K562 (cell line): ENCODE measurements around the gene DEDD. TPM values are rescaled to one million over a fixed set of nuclear protein-coding genes. Genes with fewer than 3 reads are reported as not detected.

Experiments used
- polyA plus RNA-seq, 8 experiments: library from polyadenylated mRNA; depleted of rRNA in 4 of 8; stranded (reverse) in 5 of 8; unstranded in 3 of 8; fragments of >200 nt; fragmentation: Nextera tagmentation in 2 of 8; fragmentation: Illumina TruSeq in 1 of 8; extraction: Ambion mirVana in 2 of 8; extraction: Trizol in 1 of 8; gene quantifications; 2 replicates each; pipeline versions ENCODE4 v1.2.1 to v1.2.3, GENCODE V29; 2011 to 2014; ENCODE audit warnings: inconsistent platforms in 1 of 8, missing spikeins in 1 of 8
- small RNA-seq: library from RNA; depleted of rRNA; stranded (forward); fragments of <200 nt; gene quantifications from one replicate; pipeline ENCODE3, GENCODE V24; 2014
- total RNA-seq, 7 experiments: library from RNA; depleted of rRNA in 6 of 7; stranded (reverse); fragments of >200 nt in 6 of 7; fragmentation: Illumina TruSeq in 2 of 7; extraction: Trizol in 2 of 7; gene quantifications; 2 replicates each; pipeline versions ENCODE4 v1.2.1 to v1.2.3, GENCODE V29; 2011 to 2021; ENCODE audit warnings: low replicate concordance in 1 of 7

Gene DEDD
- total and polyA plus RNA-seq, 9 of the 15 experiments (the other 6 are each of a cell fraction or from before 2014, with no cell fraction given): 11.6 to 41.0 (median 16.8) TPM

Small RNAs within 50 kb of the gene (small RNA-seq; reads per million reads assigned to genes)
- not detected for gene RF01225

Other genes with a start within 250 kb of the DEDD start
Only the 7 nearest of the 24 such genes appear.
- not detected in 2 replicates for gene NECTIN4, start 43.1 kb downstream of the DEDD start, total RNA-seq (2014; rRNA removed)
- gene NECTIN4, start 43.1 kb downstream of the DEDD start, total RNA-seq (2014; rRNA removed; fragmentation: Illumina TruSeq; extraction: Trizol): not detected in 2 replicates
- gene NECTIN4, start 43.1 kb downstream of the DEDD start, total RNA-seq (2015; rRNA removed; fragmentation: Illumina TruSeq; extraction: Trizol): not detected in 2 replicates
- gene NECTIN4, start 43.1 kb downstream of the DEDD start, total RNA-seq (2021): 0.09 TPM in 1 of 2 replicates, not detected in the other
- gene NECTIN4, start 43.1 kb downstream of the DEDD start, polyA plus RNA-seq (2011; rRNA removed): 0.01 TPM in 1 of 2 replicates, not detected in the other
- gene NECTIN4, start 43.1 kb downstream of the DEDD start, polyA plus RNA-seq (2014; fragmentation: Illumina TruSeq; extraction: Trizol): not detected in 2 replicates
- gene NECTIN4, start 43.1 kb downstream of the DEDD start, polyA plus RNA-seq (2014; fragmentation: Nextera tagmentation; extraction: Ambion mirVana): not detected
- gene NECTIN4, start 43.1 kb downstream of the DEDD start, polyA plus RNA-seq (2014; rRNA removed): 0.09 TPM in 1 of 2 replicates, not detected in the other
- not detected in 2 replicates for gene KLHDC9, start 34.3 kb downstream of the DEDD start, total RNA-seq (2014; rRNA removed)
- gene KLHDC9, start 34.3 kb downstream of the DEDD start, total RNA-seq (2014; rRNA removed; fragmentation: Illumina TruSeq; extraction: Trizol): not detected in 2 replicates
- not detected in 2 replicates for gene KLHDC9, start 34.3 kb downstream of the DEDD start, total RNA-seq (2015; rRNA removed; fragmentation: Illumina TruSeq; extraction: Trizol)
- gene KLHDC9, start 34.3 kb downstream of the DEDD start, total RNA-seq (2021): not detected in 2 replicates
- gene KLHDC9, start 34.3 kb downstream of the DEDD start, polyA plus RNA-seq (2011; rRNA removed): not detected in 2 replicates
- not detected in 2 replicates for gene KLHDC9, start 34.3 kb downstream of the DEDD start, polyA plus RNA-seq (2014; fragmentation: Illumina TruSeq; extraction: Trizol)
- gene KLHDC9, start 34.3 kb downstream of the DEDD start, polyA plus RNA-seq (2014; fragmentation: Nextera tagmentation; extraction: Ambion mirVana): not detected
- gene KLHDC9, start 34.3 kb downstream of the DEDD start, polyA plus RNA-seq (2014; rRNA removed): not detected in 2 replicates
- 154 and 172 TPM in 2 replicates for gene PFDN2, start 14.6 kb downstream of the DEDD start, total RNA-seq (2014; rRNA removed)
- gene PFDN2, start 14.6 kb downstream of the DEDD start, total RNA-seq (2014; rRNA removed; fragmentation: Illumina TruSeq; extraction: Trizol): 101 and 120 TPM in 2 replicates
- 104 TPM in 2 replicates for gene PFDN2, start 14.6 kb downstream of the DEDD start, total RNA-seq (2015; rRNA removed; fragmentation: Illumina TruSeq; extraction: Trizol)
- 142 and 144 TPM in 2 replicates for gene PFDN2, start 14.6 kb downstream of the DEDD start, total RNA-seq (2021)
- 120 and 176 TPM in 2 replicates for gene PFDN2, start 14.6 kb downstream of the DEDD start, polyA plus RNA-seq (2011; rRNA removed)
- 181 and 235 TPM in 2 replicates for gene PFDN2, start 14.6 kb downstream of the DEDD start, polyA plus RNA-seq (2014; fragmentation: Illumina TruSeq; extraction: Trizol)
- gene PFDN2, start 14.6 kb downstream of the DEDD start, polyA plus RNA-seq (2014; fragmentation: Nextera tagmentation; extraction: Ambion mirVana): 10 to 100 TPM; 50.2 to 77.1 TPM
- 335 and 361 TPM in 2 replicates for gene PFDN2, start 14.6 kb downstream of the DEDD start, polyA plus RNA-seq (2014; rRNA removed)
- gene NIT1, start 14.6 kb downstream of the DEDD start, total RNA-seq (2014; rRNA removed): 23.1 and 29.3 TPM in 2 replicates
- gene NIT1, start 14.6 kb downstream of the DEDD start, total RNA-seq (2014; rRNA removed; fragmentation: Illumina TruSeq; extraction: Trizol): 30.2 and 30.9 TPM in 2 replicates
- 25.6 and 27.4 TPM in 2 replicates for gene NIT1, start 14.6 kb downstream of the DEDD start, total RNA-seq (2015; rRNA removed; fragmentation: Illumina TruSeq; extraction: Trizol)
- 35.9 and 41.0 TPM in 2 replicates for gene NIT1, start 14.6 kb downstream of the DEDD start, total RNA-seq (2021)
- 18.4 and 25.1 TPM in 2 replicates for gene NIT1, start 14.6 kb downstream of the DEDD start, polyA plus RNA-seq (2011; rRNA removed)
- 48.9 and 49.2 TPM in 2 replicates for gene NIT1, start 14.6 kb downstream of the DEDD start, polyA plus RNA-seq (2014; fragmentation: Illumina TruSeq; extraction: Trizol)
- 10 to 100 TPM; 69.8 to 76.0 TPM for gene NIT1, start 14.6 kb downstream of the DEDD start, polyA plus RNA-seq (2014; fragmentation: Nextera tagmentation; extraction: Ambion mirVana)
- 33.7 and 35.5 TPM in 2 replicates for gene NIT1, start 14.6 kb downstream of the DEDD start, polyA plus RNA-seq (2014; rRNA removed)
- gene UFC1, start 21.3 kb upstream of the DEDD start, total RNA-seq (2014; rRNA removed): 97.1 and 112 TPM in 2 replicates
- 151 TPM in 2 replicates for gene UFC1, start 21.3 kb upstream of the DEDD start, total RNA-seq (2014; rRNA removed; fragmentation: Illumina TruSeq; extraction: Trizol)
- gene UFC1, start 21.3 kb upstream of the DEDD start, total RNA-seq (2015; rRNA removed; fragmentation: Illumina TruSeq; extraction: Trizol): 165 and 167 TPM in 2 replicates
- gene UFC1, start 21.3 kb upstream of the DEDD start, total RNA-seq (2021): 92.8 and 94.2 TPM in 2 replicates
- gene UFC1, start 21.3 kb upstream of the DEDD start, polyA plus RNA-seq (2011; rRNA removed): 161 and 166 TPM in 2 replicates
- 167 and 190 TPM in 2 replicates for gene UFC1, start 21.3 kb upstream of the DEDD start, polyA plus RNA-seq (2014; fragmentation: Illumina TruSeq; extraction: Trizol)
- gene UFC1, start 21.3 kb upstream of the DEDD start, polyA plus RNA-seq (2014; fragmentation: Nextera tagmentation; extraction: Ambion mirVana): 100 to 1,000 TPM; 213 to 220 TPM
- 113 and 143 TPM in 2 replicates for gene UFC1, start 21.3 kb upstream of the DEDD start, polyA plus RNA-seq (2014; rRNA removed)
- 21.6 and 25.7 TPM in 2 replicates for gene USP21, start 26.8 kb upstream of the DEDD start, total RNA-seq (2014; rRNA removed)
- 4.9 and 5.1 TPM in 2 replicates for gene USP21, start 26.8 kb upstream of the DEDD start, total RNA-seq (2014; rRNA removed; fragmentation: Illumina TruSeq; extraction: Trizol)
- gene USP21, start 26.8 kb upstream of the DEDD start, total RNA-seq (2015; rRNA removed; fragmentation: Illumina TruSeq; extraction: Trizol): 7.2 and 9.5 TPM in 2 replicates
- 41.7 and 42.7 TPM in 2 replicates for gene USP21, start 26.8 kb upstream of the DEDD start, total RNA-seq (2021)
- 22.9 and 38.9 TPM in 2 replicates for gene USP21, start 26.8 kb upstream of the DEDD start, polyA plus RNA-seq (2011; rRNA removed)
- 44.9 and 52.4 TPM in 2 replicates for gene USP21, start 26.8 kb upstream of the DEDD start, polyA plus RNA-seq (2014; fragmentation: Illumina TruSeq; extraction: Trizol)
- 10 to 100 TPM; 14.7 to 14.8 TPM for gene USP21, start 26.8 kb upstream of the DEDD start, polyA plus RNA-seq (2014; fragmentation: Nextera tagmentation; extraction: Ambion mirVana)
- 35.4 and 39.3 TPM in 2 replicates for gene USP21, start 26.8 kb upstream of the DEDD start, polyA plus RNA-seq (2014; rRNA removed)
- gene PPOX, start 33.8 kb upstream of the DEDD start, total RNA-seq (2014; rRNA removed): 45.9 and 66.7 TPM in 2 replicates
- 33.1 and 36.1 TPM in 2 replicates for gene PPOX, start 33.8 kb upstream of the DEDD start, total RNA-seq (2014; rRNA removed; fragmentation: Illumina TruSeq; extraction: Trizol)
- 22.1 and 24.9 TPM in 2 replicates for gene PPOX, start 33.8 kb upstream of the DEDD start, total RNA-seq (2015; rRNA removed; fragmentation: Illumina TruSeq; extraction: Trizol)
- 48.5 TPM in 2 replicates for gene PPOX, start 33.8 kb upstream of the DEDD start, total RNA-seq (2021)
- 57.1 and 98.3 TPM in 2 replicates for gene PPOX, start 33.8 kb upstream of the DEDD start, polyA plus RNA-seq (2011; rRNA removed)
- gene PPOX, start 33.8 kb upstream of the DEDD start, polyA plus RNA-seq (2014; fragmentation: Illumina TruSeq; extraction: Trizol): 35.4 and 38.9 TPM in 2 replicates
- 10 to 100 TPM; 17.0 to 31.1 TPM for gene PPOX, start 33.8 kb upstream of the DEDD start, polyA plus RNA-seq (2014; fragmentation: Nextera tagmentation; extraction: Ambion mirVana)
- gene PPOX, start 33.8 kb upstream of the DEDD start, polyA plus RNA-seq (2014; rRNA removed): 55.4 and 81.8 TPM in 2 replicates